Osteocyte (in vitro differentiated cells): ENCODE results near the gene ADAMTS12. TPM values are rescaled to one million over a fixed set of nuclear protein-coding genes. Genes with fewer than 3 reads are reported as not detected.

ENCODE experiments used
- DNase-seq: peaks from one replicate; pipeline ENCODE4 v3.0.0; 2021; ENCODE audit warnings: mixed read lengths; ENCODE audit not compliant: unreplicated experiment; ENCODE audit errors: extremely low spot score
- H3K27ac Mint-ChIP-seq: one replicate; pipeline ENCODE4 v1.8.0; 2021; ENCODE audit warnings: mild to moderate bottlenecking, mixed read lengths; ENCODE audit not compliant: unreplicated experiment
- H3K27me3 Mint-ChIP-seq: one replicate; pipeline ENCODE4 v1.8.0; 2021; ENCODE audit warnings: mixed read lengths; ENCODE audit not compliant: unreplicated experiment
- H3K36me3 Mint-ChIP-seq: one replicate; pipeline ENCODE4 v1.8.0; 2021; ENCODE audit warnings: mixed read lengths; ENCODE audit not compliant: unreplicated experiment
- H3K4me1 Mint-ChIP-seq: one replicate; pipeline ENCODE4 v1.8.0; 2021; ENCODE audit warnings: mixed read lengths; ENCODE audit not compliant: unreplicated experiment
- H3K4me3 Mint-ChIP-seq: one replicate; pipeline ENCODE4 v1.8.0; 2021; ENCODE audit warnings: mild to moderate bottlenecking, moderate library complexity, mixed read lengths; ENCODE audit not compliant: unreplicated experiment
- H3K9me3 Mint-ChIP-seq: one replicate; pipeline ENCODE4 v1.8.0; 2021; ENCODE audit warnings: mixed read lengths; ENCODE audit not compliant: unreplicated experiment
- CTCF ChIP-seq: fragments of 200-600 bp; sonication (generic); IDR thresholded peaks from 2 replicates; pipeline ENCODE4 v1.5.0; 2021; ENCODE audit warnings: antibody characterized with exemption, mild to moderate bottlenecking, moderate library complexity
- total RNA-seq: library from RNA; stranded (reverse); gene quantifications from 2 replicates; pipeline ENCODE4 v1.2.1, GENCODE V29; 2021

Gene ADAMTS12
- total RNA-seq, 1 donor from 2014 or later = 13.9 TPM

- Mint-ChIP-seq H3K4me3 (no peak overlapping the region), H3K4me1 (peaks cover 11% of the 10 kb centered on the region), H3K9me3 (peaks cover 3% of the 10 kb centered on the region), H3K27ac (no peak overlapping the region), H3K36me3 (peaks cover 3% of the 10 kb centered on the region), H3K27me3 (no peaks in the 10 kb centered on the region)
- no peak for DNase-seq
- TF ChIP-seq CTCF = no peak
Observed at GRCh38 chr5:33841891-33842290, 49.9 kb downstream of the ADAMTS12 start.

- Mint-ChIP-seq H3K27ac (no peak overlapping the region), H3K4me3 (no peak overlapping the region), H3K9me3 (peaks cover 3% of the 10 kb centered on the region), H3K27me3 (no peaks in the 10 kb centered on the region), H3K36me3 (peaks cover 3% of the 10 kb centered on the region), H3K4me1 (peaks cover 17% of the 10 kb centered on the region)
- no peak for TF ChIP-seq CTCF
- DNase-seq = no peak
Observed at GRCh38 chr5:33840927-33841547, 50.8 kb downstream of the ADAMTS12 start.

GRCh38 chr5:33837301-33837700 is 54.5 kb downstream of the ADAMTS12 start:
- H3K9me3 Mint-ChIP-seq = no peaks in the 10 kb centered on the region
- no peak overlapping the region for H3K27ac Mint-ChIP-seq
- DNase-seq = no peak
- peaks cover 31% of the 10 kb centered on the region for H3K4me1 Mint-ChIP-seq
- TF ChIP-seq CTCF = no peak
- no peaks in the 10 kb centered on the region for H3K36me3 Mint-ChIP-seq
- H3K4me3 Mint-ChIP-seq = no peak overlapping the region
- no peaks in the 10 kb centered on the region for H3K27me3 Mint-ChIP-seq

GRCh38 chr5:33834334-33834733 is 57.5 kb downstream of the ADAMTS12 start:
- Mint-ChIP-seq H3K27ac (no peak overlapping the region), H3K36me3 (no peaks in the 10 kb centered on the region), H3K9me3 (no peaks in the 10 kb centered on the region), H3K4me1 (peaks cover 37% of the 10 kb centered on the region), H3K27me3 (no peaks in the 10 kb centered on the region), H3K4me3 (no peak overlapping the region)
- TF ChIP-seq CTCF = no peak
- no peak for DNase-seq

GRCh38 chr5:33833237-33833575 is 58.6 kb downstream of the ADAMTS12 start:
- H3K4me3 Mint-ChIP-seq = no peak overlapping the region
- H3K36me3 Mint-ChIP-seq = no peaks in the 10 kb centered on the region
- no peak for DNase-seq
- H3K27ac Mint-ChIP-seq = no peak overlapping the region
- peaks cover 43% of the 10 kb centered on the region for H3K4me1 Mint-ChIP-seq
- H3K9me3 Mint-ChIP-seq = no peaks in the 10 kb centered on the region
- TF ChIP-seq CTCF = no peak
- no peaks in the 10 kb centered on the region for H3K27me3 Mint-ChIP-seq
